HG03175 (cell line): ENCODE results near the gene EYA3.

ENCODE experiments used
- ATAC-seq: cut with Tn5 transposase; IDR thresholded peaks from one replicate; pipeline ENCODE4 v1.9.1; 2021; ENCODE audit warnings: mild to moderate bottlenecking, moderate library complexity; ENCODE audit not compliant: unreplicated experiment

EYA3 gene

GRCh38 chr1:28114844-28115243 lies 26.4 kb upstream of the EYA3 start:
- ATAC-seq, result no peak

GRCh38 chr1:28113242-28113572 lies 24.8 kb upstream of the EYA3 start:
- ATAC-seq, result no peak

DNA sequence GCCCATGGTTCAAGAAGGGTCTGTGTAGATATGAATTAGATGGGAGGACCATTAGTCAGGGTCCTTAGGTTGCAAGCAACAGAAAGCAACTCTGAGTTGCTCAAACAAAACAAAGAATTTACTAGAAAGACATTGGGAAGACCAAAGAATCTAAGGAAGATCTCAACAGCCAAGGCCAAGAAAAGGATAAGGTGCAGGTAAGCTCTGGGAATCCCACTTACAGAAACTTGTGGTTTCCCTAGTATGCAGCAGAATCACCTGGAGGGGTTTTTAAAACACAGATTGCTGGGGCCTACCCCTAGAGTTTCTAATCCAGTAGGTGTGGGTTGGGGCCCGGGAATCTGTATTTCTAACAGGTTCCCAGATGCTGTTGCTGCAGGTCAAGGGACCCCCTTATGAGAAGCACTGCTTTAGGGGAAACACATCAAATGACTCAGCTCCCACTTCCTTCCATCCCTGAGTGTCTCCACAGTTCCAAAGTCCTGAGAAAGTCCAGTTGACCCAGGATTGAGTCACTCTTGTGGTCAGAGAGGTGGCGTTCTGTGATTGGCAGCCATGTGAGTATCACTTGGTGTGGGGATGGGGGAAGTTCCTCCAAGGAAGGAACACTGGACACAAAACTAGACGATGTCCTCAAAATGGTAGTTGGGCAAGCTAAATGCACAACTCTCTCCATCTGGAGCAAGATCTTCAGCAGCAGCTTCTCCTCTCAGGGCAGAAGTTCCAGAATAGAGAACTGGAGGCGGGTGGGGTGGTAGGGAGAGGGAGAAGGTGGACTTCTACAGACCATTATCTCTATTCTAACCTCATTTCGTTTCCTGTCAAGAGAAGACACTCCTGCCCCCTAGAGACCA lies 24.2 kb upstream of the EYA3 start:
- ATAC-seq, result no peak

GRCh38 chr1:28111157-28111556 lies 22.7 kb upstream of the EYA3 start:
- ATAC-seq, result peak; percentile 77

DNA sequence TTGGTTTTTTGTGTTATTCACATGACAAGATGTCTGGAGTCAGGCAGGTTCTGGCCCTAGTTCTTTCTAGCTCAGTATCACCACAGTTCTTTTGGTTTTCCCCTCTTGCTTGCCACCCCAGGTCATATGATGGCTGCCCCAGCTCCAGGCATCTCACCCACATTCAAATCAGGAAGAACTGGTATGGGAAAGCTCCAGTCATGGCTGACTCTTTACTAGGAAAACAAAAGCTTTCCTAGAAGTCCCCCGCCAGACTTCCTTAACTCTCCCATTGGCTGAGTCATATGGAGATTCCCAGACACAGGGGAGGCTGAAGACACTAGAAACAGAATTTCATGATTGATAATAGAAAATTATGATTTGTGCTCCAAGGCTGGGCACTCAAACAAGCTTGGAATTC lies 22.1 kb upstream of the EYA3 start:
- no peak for ATAC-seq

- ATAC-seq, result no peak
Measured at GRCh38 chr1:28109639-28110038, 21.2 kb upstream of the EYA3 start.

GRCh38 chr1:28108001-28108400 lies 19.6 kb upstream of the EYA3 start:
- no peak for ATAC-seq

- ATAC-seq, result no peak
Measured at GRCh38 chr1:28104866-28105467, 16.6 kb upstream of the EYA3 start.

GRCh38 chr1:28102189-28102588 lies 13.8 kb upstream of the EYA3 start:
- ATAC-seq, result no peak

GRCh38 chr1:28099050-28099769 lies 10.8 kb upstream of the EYA3 start:
- no peak for ATAC-seq

- no peak for ATAC-seq
Measured at GRCh38 chr1:28097100-28097472, 8.7 kb upstream of the EYA3 start.

DNA sequence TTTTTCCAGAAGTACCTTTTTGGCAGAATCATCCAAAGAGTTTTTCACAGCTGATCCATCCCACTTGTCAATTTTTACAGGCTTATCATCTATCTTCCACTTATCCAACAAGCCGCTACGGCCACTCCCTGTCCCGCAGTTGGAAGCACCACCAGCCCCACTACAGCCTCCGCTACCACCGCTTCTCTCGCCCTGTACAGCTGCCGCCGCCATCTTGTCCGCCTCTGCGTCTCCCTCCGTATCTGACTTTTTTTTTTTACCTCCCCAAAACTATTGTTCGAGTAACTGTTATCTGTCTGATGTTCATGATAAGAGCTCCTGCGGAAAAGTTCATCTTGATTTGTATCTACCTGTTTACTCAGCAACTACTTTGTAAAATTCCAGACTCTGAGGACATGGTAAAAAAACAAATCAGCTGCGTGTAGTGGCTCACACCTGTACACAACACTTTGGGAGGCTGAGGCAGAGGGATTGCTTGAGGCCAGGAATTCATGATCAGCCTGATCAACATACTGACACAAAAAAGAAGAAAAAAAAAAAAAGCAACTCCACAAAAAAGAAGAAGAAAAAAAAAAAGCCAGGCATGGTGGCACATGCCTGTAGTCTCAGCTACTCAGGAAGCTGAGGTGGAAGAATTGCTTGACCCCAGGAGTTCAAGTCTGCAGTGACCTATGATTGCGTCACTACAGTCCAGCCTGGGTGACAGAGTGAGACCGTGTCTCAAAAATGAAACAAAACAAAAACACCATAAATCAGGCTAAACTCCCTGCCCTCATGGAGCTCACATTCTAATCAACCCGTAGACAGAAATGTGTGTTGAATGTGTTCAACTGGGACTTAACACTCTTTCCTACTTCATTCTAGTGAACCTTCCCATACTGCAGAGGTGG lies 8.0 kb upstream of the EYA3 start:
- no peak for ATAC-seq

- ATAC-seq, result no peak
Measured at GRCh38 chr1:28091043-28091781, 2.8 kb upstream of the EYA3 start.

- ATAC-seq, result peak; percentile 8
Measured at GRCh38 chr1:28087614-28088167, 719 bp downstream of the EYA3 start.

DNA sequence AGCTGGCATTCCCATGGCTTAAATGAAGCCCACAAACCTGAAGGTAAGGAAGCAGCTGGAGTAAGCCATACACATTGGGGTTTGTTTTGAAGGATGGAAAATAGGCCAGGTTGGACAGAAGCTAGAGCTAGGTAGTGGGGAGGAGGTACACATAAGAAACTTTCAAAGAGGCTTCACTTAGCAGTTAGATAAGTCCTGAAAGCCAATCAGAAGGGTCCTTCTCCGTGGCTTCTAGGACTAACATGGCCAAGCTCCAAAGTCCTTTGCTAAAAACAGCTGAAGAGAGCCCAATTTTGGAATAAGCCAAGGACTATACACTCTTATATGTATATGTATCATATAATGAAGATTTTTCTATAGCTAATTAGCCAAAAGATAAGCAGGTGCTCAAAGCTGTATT lies 1.8 kb downstream of the EYA3 start:
- no peak for ATAC-seq

DNA sequence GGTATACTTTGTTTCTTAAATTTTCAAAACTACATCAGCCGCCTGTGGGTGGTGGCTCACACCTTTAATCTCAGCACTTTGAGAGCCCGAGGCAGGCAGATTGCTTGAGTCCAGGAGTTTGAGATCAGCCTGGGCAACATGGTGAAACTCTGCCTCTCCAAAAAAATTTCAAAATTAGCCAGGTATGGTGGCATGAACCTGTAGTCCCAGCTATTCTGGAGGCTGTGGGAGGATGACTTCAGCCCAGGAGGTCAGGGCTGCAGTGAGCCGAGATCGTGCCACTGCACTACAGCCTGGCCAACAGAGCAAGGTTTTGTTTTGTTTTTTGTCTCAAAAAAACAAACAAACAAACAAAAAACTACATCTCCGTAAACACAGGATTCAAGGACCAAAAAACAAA lies 3.3 kb downstream of the EYA3 start:
- ATAC-seq, result no peak

DNA sequence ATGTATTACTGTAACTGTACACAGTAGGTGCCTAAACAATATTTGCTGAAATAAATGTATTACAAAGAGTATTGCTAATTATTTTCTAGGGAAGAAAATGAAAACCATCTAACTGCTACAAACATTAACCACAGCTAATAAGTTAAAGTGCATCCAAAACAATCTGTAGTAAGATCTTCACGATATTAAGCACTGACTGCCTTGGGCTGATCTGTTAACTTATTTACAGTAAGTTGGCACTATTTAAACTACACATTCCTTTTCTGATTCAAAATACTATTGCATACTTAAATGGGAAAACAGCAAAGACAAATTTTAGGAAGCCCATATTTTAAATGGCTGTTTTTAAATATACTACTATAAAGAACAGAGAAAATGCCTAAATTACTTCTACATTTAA lies 4.5 kb downstream of the EYA3 start:
- ATAC-seq, result no peak

DNA sequence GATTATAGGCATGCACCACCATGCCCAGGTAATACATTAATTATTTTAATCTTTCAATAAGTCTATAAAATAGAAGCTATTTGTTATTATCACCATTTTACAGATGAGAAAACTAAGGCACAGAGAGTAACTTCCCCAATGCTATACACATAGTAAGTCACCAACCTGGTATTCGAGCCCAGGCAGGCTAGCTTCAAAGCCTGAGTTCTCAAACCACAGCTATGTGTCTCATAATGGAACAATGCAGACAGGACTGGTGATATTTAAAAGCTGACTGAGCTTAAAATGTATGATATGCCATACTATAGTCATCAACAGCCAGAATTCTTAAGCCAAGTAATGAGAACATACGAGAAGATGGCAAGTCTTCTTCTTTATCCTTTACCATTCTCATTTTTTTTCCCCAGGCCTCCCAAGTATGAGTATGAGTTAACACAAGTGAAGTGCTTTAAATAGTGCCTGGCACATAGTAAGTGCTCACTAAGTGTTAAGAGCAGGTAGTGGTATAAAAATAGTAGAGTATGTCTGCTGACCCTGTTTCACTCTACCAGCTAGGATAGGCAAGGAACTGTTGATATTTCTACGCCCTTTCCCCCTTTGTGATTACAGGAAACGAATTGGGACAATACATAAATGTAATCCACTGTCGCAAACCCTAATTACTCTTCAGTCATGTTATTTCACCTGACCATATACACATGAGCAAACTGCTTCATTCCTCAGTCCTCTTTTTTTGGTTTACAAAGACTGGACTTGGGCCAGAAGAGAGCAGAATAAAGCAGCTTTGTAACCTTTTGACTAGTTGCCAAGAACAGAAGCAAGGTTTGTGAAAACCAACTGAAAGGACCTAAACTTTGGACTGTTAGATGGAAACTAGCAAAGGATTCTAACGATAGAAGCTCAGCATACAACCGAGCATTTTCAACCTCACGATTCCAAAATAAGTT lies 9.5 kb downstream of the EYA3 start:
- no peak for ATAC-seq

DNA sequence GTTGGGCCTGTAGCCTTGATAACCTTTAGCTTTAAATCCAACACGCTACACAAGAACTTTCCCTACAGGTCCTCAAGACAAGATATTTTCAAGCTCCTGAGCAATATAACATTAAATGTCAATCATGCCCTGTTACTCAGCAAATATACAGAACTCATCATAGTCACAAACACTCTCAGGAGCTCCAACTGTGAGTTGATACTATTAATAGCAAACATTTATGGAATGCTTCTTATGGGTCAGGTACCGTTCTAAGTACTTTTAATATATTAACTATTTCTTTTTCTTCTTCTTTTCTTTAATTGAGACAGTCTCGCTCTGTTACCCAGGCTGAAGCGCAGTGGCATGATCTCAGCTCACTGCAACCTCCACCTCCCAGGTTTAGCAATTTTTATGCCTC lies 10.1 kb downstream of the EYA3 start:
- ATAC-seq, result no peak
